GM21717 (cell line): ENCODE data around the gene ZBED4.
A peak's percentile ranks its signal among the peaks of the same experiment; 100 is the strongest.

ENCODE experiments used
- ATAC-seq: cut with Tn5 transposase; IDR thresholded peaks from one replicate; pipeline ENCODE4 v1.9.1; 2021; ENCODE audit warnings: mild to moderate bottlenecking, moderate library complexity; ENCODE audit not compliant: unreplicated experiment

Gene ZBED4

GRCh38 chr22:49933236-49934159, 79.9 kb downstream of the ZBED4 start:
- ATAC-seq = no peak

- ATAC-seq = no peak
Observed at GRCh38 chr22:49934160-49934890, 80.7 kb downstream of the ZBED4 start.

GRCh38 chr22:49934891-49935557, 81.4 kb downstream of the ZBED4 start:
- ATAC-seq = no peak

GRCh38 chr22:49935561-49935960, 81.9 kb downstream of the ZBED4 start:
- ATAC-seq = no peak

GRCh38 chr22:49936018-49936972, 82.7 kb downstream of the ZBED4 start:
- ATAC-seq = peak; percentile 45

GRCh38 chr22:49936973-49937757, 83.5 kb downstream of the ZBED4 start:
- ATAC-seq = no peak

- no peak for ATAC-seq
Observed at GRCh38 chr22:49937758-49938564, 84.3 kb downstream of the ZBED4 start.

GRCh38 chr22:49938565-49939136, 85.0 kb downstream of the ZBED4 start:
- no peak for ATAC-seq
